ENCODE measurements around the gene RBM33. TPM values are rescaled to one million over a fixed set of nuclear protein-coding genes. Genes with fewer than 3 reads are reported as not detected.

RBM33 gene
- total and polyA plus RNA-seq, 2 donors from 2014 or later = 9.8 to 78.7 TPM

DNA sequence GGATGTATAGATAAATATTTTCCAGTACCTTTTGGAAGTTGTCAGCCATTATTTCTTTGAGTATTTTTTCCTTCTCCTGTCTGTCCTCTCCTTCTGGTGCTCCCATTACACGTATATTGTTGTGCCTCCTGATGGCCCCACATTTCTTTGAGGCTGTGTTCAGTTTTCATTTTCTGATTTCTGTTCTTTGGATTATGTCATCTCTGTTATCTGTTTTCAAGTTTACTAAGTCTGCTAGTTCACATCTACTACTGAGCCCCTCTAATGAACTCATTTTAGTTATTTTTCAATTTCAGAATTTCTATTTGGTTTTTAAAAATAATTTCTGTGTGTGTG lies 16.3 kb downstream of the RBM33 start:
- H3K4me3 ChIP-seq (ENCODE audit: low read length in 3 of 3) = no peak overlapping the region
- intact Hi-C loops (cut with DNase I) = no loop called here
- H3K9me3 ChIP-seq (ENCODE audit: control insufficient read depth in 2 of 3, insufficient read depth in 1 of 3, low read length in 3 of 3) = no peaks in the 10 kb centered on the region
- H3K27ac ChIP-seq (ENCODE audit: low read depth in 2 of 2, low read length in 2 of 2) = no peak overlapping the region
- no peak overlapping the region for H3K9ac ChIP-seq (ENCODE audit: low read length in 3 of 3)
- H3K36me3 ChIP-seq (ENCODE audit: control insufficient read depth in 2 of 3, insufficient read depth in 3 of 3, low read length in 3 of 3) = peaks cover 0 to 3% (median 0%) of the 10 kb centered on the region in 3 donors
- peaks cover 0 to 14% (median 6%) of the 10 kb centered on the region in 3 donors for H3K4me1 ChIP-seq (ENCODE audit: control insufficient read depth in 2 of 3, insufficient read depth in 2 of 3, low read depth in 1 of 3, low read length in 3 of 3)
- FAIRE-seq (no peak), DNase-seq (no peak)
- H3K27me3 ChIP-seq (ENCODE audit: control insufficient read depth, insufficient read depth, low read length) = no peaks in the 10 kb centered on the region
- TF ChIP-seq CTCF (IDR thresholded peaks at IDR 0.05; ENCODE audit: borderline replicate concordance, extremely low read depth, insufficient read depth) = no peak

DNA sequence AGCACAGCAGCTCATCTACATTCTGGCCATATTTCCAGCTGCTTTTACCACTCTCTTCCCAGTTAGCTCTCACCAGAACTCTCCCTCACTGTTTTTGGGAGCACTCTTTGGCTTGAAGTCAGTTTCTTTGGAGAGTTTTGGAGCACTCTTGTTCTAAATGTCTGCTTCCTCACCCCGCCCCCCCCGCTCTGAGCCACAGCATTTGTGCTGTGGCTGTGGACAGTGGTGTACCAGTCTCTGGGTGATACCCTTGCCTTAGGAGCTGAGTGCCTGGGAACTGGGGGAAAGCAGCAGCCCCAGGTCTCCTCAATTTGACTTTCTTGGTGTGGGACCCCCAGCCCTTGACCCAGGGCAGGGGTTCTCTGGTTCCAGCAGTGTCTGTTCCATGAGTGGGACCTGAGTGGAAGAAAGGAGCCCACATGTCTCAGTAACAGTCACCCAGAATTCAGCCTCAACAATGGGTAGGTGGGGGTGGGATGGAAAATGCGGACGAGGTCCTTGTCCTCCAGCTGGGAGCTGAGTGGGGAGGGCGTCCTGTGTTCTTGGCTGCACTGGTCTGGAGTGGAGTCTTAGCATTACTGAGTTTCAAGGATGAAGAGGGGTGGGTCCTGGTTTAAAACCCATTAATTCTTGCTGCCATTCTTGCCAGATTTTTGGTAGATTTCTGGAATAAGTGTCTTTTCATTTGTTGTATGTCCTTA lies 18.0 kb downstream of the RBM33 start:
- no peak for FAIRE-seq
- TF ChIP-seq CTCF (IDR thresholded peaks at IDR 0.05; ENCODE audit: borderline replicate concordance, extremely low read depth, insufficient read depth) = no peak
- H3K4me3 ChIP-seq (ENCODE audit: low read length in 3 of 3) = no peak overlapping the region

DNA sequence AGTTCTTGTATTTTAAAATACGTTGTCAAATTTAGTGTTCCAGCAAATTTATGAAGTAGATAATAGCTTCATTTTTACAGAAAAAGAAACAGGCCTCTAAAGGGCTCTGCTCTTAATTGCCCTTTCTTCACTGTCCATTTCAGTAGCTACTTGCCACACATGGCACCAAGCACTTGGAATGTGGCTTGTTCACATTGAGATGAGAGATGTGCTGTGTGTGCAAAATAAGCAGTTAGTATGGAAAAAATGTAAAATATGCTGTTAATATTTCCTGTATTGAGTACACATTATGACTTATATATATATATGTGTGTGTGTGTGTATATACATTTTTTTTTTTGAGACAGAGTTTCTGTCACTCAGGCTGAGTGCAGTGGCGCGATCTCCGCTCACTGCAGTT lies 19.5 kb downstream of the RBM33 start:
- Histone ChIP-seq H3K4me1 (ENCODE audit: control insufficient read depth in 2 of 3, insufficient read depth in 2 of 3, low read depth in 1 of 3, low read length in 3 of 3) (peaks cover 0 to 14% (median 10%) of the 10 kb centered on the region in 3 donors), H3K9ac (ENCODE audit: low read length in 3 of 3) (no peak overlapping the region), H3K4me3 (ENCODE audit: low read length in 3 of 3) (no peak overlapping the region)

More for the DNA sequence above, 18.0 kb downstream of the RBM33 start:
- no peak overlapping the region for H3K9ac ChIP-seq (ENCODE audit: low read length in 3 of 3)
- H3K27ac ChIP-seq (ENCODE audit: low read depth in 2 of 2, low read length in 2 of 2) = no peak overlapping the region
- H3K27me3 ChIP-seq (ENCODE audit: control insufficient read depth, insufficient read depth, low read length) = no peaks in the 10 kb centered on the region
- no peaks in the 10 kb centered on the region for H3K9me3 ChIP-seq (ENCODE audit: control insufficient read depth in 2 of 3, insufficient read depth in 1 of 3, low read length in 3 of 3)
- DNase-seq = no peak
- H3K36me3 ChIP-seq (ENCODE audit: control insufficient read depth in 2 of 3, insufficient read depth in 3 of 3, low read length in 3 of 3) = peaks cover 0 to 3% (median 0%) of the 10 kb centered on the region in 3 donors
- H3K4me1 ChIP-seq (ENCODE audit: control insufficient read depth in 2 of 3, insufficient read depth in 2 of 3, low read depth in 1 of 3, low read length in 3 of 3) = peaks cover 0 to 14% (median 10%) of the 10 kb centered on the region in 3 donors
- intact Hi-C loops (cut with DNase I) = no loop called here

More for the DNA sequence above, 19.5 kb downstream of the RBM33 start:
- Histone ChIP-seq H3K27ac (ENCODE audit: low read depth in 2 of 2, low read length in 2 of 2) (no peak overlapping the region), H3K27me3 (ENCODE audit: control insufficient read depth, insufficient read depth, low read length) (no peaks in the 10 kb centered on the region), H3K36me3 (ENCODE audit: control insufficient read depth in 2 of 3, insufficient read depth in 3 of 3, low read length in 3 of 3) (peaks cover 0 to 3% (median 0%) of the 10 kb centered on the region in 3 donors), H3K9me3 (ENCODE audit: control insufficient read depth in 2 of 3, insufficient read depth in 1 of 3, low read length in 3 of 3) (no peaks in the 10 kb centered on the region)
- DNase-seq = no peak
- FAIRE-seq = no peak
- intact Hi-C loops (cut with DNase I) = no loop called here
- no peak for TF ChIP-seq CTCF (IDR thresholded peaks at IDR 0.05; ENCODE audit: borderline replicate concordance, extremely low read depth, insufficient read depth)
